H54 (cell line): ENCODE data around the gene TSPAN31.
"Not testable (repeated sequence)": the region's sequence is repeated elsewhere in the genome, so short reads cannot be mapped to it uniquely, and the experiment has no call there.

ENCODE experiments used
- DNase-seq: peaks from one replicate; pipeline ENCODE4 v3.0.0; 2011; ENCODE audit warnings: low spot score, mixed read lengths; ENCODE audit not compliant: insufficient read length
- FAIRE-seq: peaks from 3 replicates; lab custom pipeline; 2011; peaks lifted over from hg19 to GRCh38; lab: Jason Lieb, UNC
- POLR2A ChIP-seq: IDR thresholded peaks from 2 replicates; pipeline ENCODE4 v1.6.1; 2011; ENCODE audit warnings: low read depth, mild to moderate bottlenecking, low read length

TSPAN31 gene, protein sequence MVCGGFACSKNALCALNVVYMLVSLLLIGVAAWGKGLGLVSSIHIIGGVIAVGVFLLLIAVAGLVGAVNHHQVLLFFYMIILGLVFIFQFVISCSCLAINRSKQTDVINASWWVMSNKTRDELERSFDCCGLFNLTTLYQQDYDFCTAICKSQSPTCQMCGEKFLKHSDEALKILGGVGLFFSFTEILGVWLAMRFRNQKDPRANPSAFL

DNA sequence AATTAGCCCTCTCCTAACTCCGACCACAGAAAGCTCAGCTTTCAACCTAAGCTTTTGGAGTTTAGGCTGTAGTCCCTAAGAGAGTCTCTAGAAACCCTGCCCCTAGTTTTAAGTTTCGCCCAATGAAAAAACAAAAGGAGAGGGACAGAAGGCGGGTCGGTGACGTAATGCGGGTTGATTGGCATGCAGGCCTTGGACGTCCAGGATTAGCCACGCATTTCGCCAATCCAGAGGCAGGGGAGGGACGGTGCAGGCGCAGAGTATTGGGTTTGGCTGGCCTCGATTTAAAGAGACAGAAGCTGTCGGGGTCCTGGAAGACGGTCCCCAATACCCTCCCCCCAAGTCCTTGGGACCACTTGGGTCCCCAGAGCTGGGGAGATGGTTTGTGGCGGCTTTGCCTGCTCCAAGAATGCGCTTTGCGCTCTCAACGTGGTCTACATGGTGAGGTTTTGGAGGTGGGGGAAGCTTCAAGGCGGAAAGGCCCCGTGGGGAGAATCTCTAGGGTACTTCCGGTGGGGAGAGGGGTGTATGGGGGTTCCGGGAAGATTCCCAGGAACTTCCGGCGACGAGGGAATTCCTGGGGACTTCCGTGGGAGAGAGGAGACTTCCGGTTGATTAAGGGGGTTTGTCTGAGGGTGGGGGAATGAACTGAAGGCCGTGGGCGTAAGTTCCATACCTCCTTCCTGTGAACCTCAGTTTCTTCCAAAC is at the start of gene TSPAN31:
Gene TSPAN31 (plus strand): TSS at position 263 of the 708 bp plus-strand sequence. CDS start 116 bp downstream, at position 379.
- FAIRE-seq (peak; percentile 81), DNase-seq (peak; percentile 92)
- 0 out of 2 replicates have a peak, but pooled peaks have one; percentile 16 for TF ChIP-seq POLR2A

GRCh38 chr12:57695770-57696432 is 48.9 kb upstream of the TSPAN31 start:
- FAIRE-seq (no peak), DNase-seq (no peak)
- TF ChIP-seq POLR2A = no peak

- no peak for TF ChIP-seq POLR2A
- DNase-seq (no peak), FAIRE-seq (no peak)
Measured at GRCh38 chr12:57697076-57697475, 47.8 kb upstream of the TSPAN31 start.

GRCh38 chr12:57698414-57698813 is 46.4 kb upstream of the TSPAN31 start:
- no peak for TF ChIP-seq POLR2A
- no peak for FAIRE-seq
- no peak for DNase-seq

DNA sequence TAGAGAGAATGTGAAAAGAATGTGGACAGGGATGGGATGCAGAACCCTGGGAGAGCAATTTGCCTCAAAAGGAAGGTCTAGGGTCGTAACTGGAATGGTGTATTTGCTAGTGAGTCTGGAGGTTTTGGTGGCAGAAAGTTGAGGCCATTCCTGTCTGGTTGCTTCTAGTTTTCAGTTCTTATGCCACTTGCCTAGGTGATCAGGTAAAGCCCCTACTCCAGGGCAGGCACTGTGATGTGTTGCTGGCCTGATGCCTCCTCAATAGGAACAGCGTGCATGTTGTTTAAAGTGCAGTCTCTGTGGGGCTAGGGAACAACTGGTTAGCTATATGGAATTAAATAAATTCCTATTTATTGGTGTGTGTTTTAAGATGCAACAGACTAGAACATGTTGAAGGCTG is 44.5 kb upstream of the TSPAN31 start:
- TF ChIP-seq POLR2A = no peak
- DNase-seq = no peak
- no peak for FAIRE-seq

DNA sequence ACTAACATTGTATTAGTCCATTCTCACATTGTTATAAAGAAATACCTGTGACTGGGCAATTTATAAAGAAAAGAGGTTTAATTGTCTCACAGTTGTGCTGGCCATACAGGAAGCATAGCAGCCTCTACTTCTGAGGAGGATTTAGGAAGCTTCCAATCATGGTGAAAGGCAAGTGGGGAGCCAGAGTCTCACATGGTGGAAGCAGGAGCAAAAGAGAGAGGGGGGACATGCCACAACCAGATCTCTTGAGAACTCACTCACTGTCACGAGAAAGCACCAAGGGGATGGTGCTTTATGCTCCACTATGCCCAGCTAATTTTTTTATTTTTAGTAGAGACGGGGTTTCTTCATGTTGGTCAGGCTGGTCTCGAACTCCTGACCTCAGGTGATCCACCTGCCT is 37.6 kb upstream of the TSPAN31 start:
- TF ChIP-seq POLR2A = no peak
- FAIRE-seq (no peak), DNase-seq (no peak)

DNA sequence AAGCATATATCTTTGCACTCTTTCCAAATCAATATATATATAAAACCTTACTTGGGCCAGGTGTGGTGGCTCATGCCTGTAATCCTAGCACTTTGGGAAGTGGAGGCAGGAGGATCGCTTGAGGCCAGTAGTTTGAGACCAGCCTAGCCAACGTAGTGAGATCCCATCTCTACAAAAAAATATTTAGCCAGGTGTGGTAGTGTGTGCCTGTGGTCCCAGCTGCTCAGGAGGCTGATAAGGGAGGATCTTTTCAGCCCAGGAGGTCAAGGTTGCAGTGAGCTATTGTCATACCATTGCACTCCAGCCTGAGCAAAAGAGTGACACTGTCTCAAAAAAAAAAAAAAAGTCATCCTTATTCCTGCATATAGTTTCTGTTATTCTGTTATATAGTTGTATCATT is 36.5 kb upstream of the TSPAN31 start:
- FAIRE-seq = no peak
- DNase-seq = no peak
- TF ChIP-seq POLR2A = no peak

DNA sequence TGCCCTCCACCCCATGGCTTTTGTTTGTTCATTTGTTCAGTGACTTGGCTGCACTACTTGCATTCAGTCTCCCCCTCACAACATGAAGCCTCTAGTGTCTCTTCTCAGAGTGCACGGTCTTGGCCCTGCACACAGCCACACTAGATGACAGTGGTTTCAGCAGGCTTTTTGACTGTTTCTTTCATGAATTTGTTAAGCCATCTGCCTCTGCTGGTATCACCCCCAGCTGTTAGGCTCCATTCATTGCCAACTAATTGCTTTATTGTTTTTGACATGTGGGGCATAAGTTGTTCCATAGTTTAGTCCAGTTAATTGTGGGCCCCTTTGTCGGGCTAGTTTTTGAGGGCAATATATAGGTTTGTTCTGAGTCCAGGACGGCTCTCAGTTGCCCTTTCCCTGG is 32.1 kb upstream of the TSPAN31 start:
- TF ChIP-seq POLR2A = no peak
- no peak for FAIRE-seq
- DNase-seq = no peak

DNA sequence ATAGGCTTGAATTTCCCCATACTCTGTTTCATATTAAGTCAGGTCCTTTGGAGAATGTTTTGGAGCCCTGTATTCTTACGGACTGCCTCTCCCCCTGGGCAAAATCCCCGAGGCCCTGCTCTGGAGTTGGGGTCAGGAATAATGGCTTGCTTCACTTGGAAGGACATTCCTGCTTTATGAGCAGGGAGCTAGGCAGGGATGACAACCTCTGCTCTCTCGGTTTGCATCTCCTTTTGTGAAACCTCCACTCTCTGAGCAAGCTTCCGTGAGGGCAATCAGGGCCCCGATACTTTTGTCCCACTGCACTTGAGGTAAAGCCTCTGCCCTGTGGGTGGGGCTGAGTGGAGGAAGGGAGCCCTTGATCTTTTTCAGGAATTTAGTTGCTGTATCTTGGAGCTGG is 31.6 kb upstream of the TSPAN31 start:
- DNase-seq = no peak
- no peak for FAIRE-seq
- no peak for TF ChIP-seq POLR2A

- DNase-seq, FAIRE-seq: not testable (repeated sequence)
Measured at GRCh38 chr12:57715036-57715748, 29.6 kb upstream of the TSPAN31 start.

DNA sequence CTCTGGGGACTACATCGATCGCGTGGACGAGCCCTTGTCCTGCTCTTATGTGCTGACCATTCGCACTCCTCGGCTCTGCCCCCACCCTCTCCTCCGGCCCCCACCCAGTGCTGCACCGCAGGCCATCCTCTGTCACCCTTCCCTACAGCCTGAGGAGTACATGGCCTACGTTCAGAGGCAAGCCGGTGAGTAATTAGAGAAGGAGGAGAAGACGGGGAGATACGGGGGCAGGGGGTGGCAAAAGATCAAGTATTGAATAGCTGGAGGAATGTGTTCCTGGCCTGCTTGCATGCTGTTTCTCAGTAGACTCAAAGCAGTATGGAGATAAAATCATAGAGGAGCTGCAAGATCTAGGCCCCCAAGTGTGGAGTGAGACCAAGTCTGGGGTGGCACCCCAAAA is 29.1 kb upstream of the TSPAN31 start:
- TF ChIP-seq POLR2A = no peak
- no peak for FAIRE-seq

DNA sequence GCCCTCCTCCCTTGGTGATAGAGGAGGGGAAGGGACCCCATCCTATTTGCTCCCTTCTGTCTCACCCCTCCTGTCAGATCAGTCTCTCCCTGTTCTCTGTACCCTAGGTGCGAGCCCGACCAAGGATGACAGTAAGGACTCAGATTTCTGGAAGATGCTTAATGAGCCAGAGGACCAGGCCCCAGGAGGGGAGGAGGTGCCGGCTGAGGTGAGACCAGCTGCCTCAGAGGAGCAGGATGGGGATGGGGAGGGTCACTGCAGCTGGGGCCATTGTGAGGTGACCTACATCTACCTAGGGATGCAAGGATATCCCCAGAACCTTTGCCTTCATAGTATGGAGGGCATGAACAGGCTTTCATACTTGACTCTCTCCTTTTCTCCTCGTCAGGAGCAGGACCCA is 28.5 kb upstream of the TSPAN31 start:
- DNase-seq (no peak), FAIRE-seq (no peak)

More for the DNA sequence above, 29.1 kb upstream of the TSPAN31 start:
- DNase-seq = no peak

DNA sequence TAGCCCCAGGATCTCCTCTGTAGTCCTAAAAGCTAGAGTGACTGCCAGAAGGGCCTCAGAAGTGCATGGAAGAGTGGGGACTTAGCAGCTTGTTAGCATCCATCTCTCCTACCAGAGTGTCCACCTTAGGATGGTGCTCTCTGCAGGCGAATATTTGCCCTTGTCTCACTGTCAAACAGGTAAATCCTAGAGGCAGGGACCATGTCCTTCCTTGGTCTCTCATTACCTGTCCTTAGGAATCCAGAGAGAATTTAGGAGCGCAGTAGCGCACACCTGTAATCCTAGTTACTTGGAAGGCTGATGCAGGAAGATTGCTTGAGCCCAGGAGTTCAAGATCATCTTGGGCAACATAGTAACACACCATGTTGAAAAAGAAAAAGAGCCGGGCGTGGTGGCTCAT is 27.7 kb upstream of the TSPAN31 start:
- DNase-seq (no peak), FAIRE-seq (no peak)
- TF ChIP-seq POLR2A = no peak

More for the DNA sequence above, 28.5 kb upstream of the TSPAN31 start:
- TF ChIP-seq POLR2A = no peak
